AG08395 (cell line): ENCODE measurements around the gene PXMP4.

Experiments
- DNase-seq: peaks from one replicate; pipeline ENCODE4 v3.0.0; 2012; ENCODE audit warnings: mixed read lengths, low spot score

Gene PXMP4

GRCh38 chr20:33669873-33670640 lies 50.1 kb downstream of the PXMP4 start:
- no peak for DNase-seq

- no peak for DNase-seq
Measured at GRCh38 chr20:33669224-33669623, 50.9 kb downstream of the PXMP4 start.

- no peak for DNase-seq
Measured at GRCh38 chr20:33668466-33669155, 51.5 kb downstream of the PXMP4 start.

- DNase-seq = peak; percentile 84
Measured at GRCh38 chr20:33667676-33668465, 52.2 kb downstream of the PXMP4 start.

GRCh38 chr20:33667245-33667675 lies 52.9 kb downstream of the PXMP4 start:
- DNase-seq = no peak

- peak; percentile 97 for DNase-seq
Measured at GRCh38 chr20:33666293-33667244, 53.5 kb downstream of the PXMP4 start, which contains the start of gene ACTL10. ACTL10 (plus strand) TSS chr20:33666943; CDS start chr20:33667498, 555 bp downstream.

GRCh38 chr20:33664762-33665144 lies 55.4 kb downstream of the PXMP4 start:
- DNase-seq = no peak

- DNase-seq = no peak
Measured at GRCh38 chr20:33664085-33664761, 55.9 kb downstream of the PXMP4 start.

- DNase-seq = peak; percentile 86
Measured at GRCh38 chr20:33663161-33664084, 56.7 kb downstream of the PXMP4 start.

- no peak for DNase-seq
Measured at GRCh38 chr20:33662172-33662571, 57.9 kb downstream of the PXMP4 start, which contains the start of gene C20orf144. C20orf144 (plus strand) TSS chr20:33662327; CDS start chr20:33662346, 19 bp downstream.

- no peak for DNase-seq
Measured at GRCh38 chr20:33660685-33661058, 59.4 kb downstream of the PXMP4 start.

- DNase-seq = no peak
Measured at GRCh38 chr20:33660035-33660684, 60.0 kb downstream of the PXMP4 start.

- DNase-seq = no peak
Measured at GRCh38 chr20:33659341-33660034, 60.6 kb downstream of the PXMP4 start.

GRCh38 chr20:33658929-33659328 lies 61.2 kb downstream of the PXMP4 start:
- no peak for DNase-seq

- DNase-seq = no peak
Measured at GRCh38 chr20:33658510-33658909, 61.6 kb downstream of the PXMP4 start.

- no peak for DNase-seq
Measured at GRCh38 chr20:33657704-33658095, 62.4 kb downstream of the PXMP4 start.

- DNase-seq = no peak
Measured at GRCh38 chr20:33656783-33657703, 63.1 kb downstream of the PXMP4 start.
